ENCODE results near the gene HEMK1.
A peak's percentile ranks its signal among the peaks of the same experiment; 100 is the strongest.

HEMK1 gene

GRCh38 chr3:50603261-50604109 lies 34.2 kb downstream of the HEMK1 start:
- DNase-seq: no peak

GRCh38 chr3:50604110-50604621 lies 34.8 kb downstream of the HEMK1 start:
- DNase-seq: no peak

- no peak for DNase-seq
These were observed 35.6 kb downstream of the HEMK1 start for GRCh38 chr3:50604628-50605588.

GRCh38 chr3:50605901-50606326 lies 36.6 kb downstream of the HEMK1 start:
- no peak for DNase-seq

- DNase-seq: no peak
These were observed 37.3 kb downstream of the HEMK1 start for GRCh38 chr3:50606596-50606995.

GRCh38 chr3:50607271-50608091 lies 38.2 kb downstream of the HEMK1 start:
- no peak for DNase-seq

GRCh38 chr3:50608278-50608677 lies 39.0 kb downstream of the HEMK1 start:
- DNase-seq: no peak

GRCh38 chr3:50609071-50609762 lies 39.9 kb downstream of the HEMK1 start:
- DNase-seq: no peak

- DNase-seq: no peak
These were observed 40.4 kb downstream of the HEMK1 start for GRCh38 chr3:50609763-50610085.

GRCh38 chr3:50610181-50610971 lies 41.1 kb downstream of the HEMK1 start:
- no peak for DNase-seq

GRCh38 chr3:50610992-50611463 lies 41.7 kb downstream of the HEMK1 start:
- no peak for DNase-seq

GRCh38 chr3:50611464-50612233 lies 42.3 kb downstream of the HEMK1 start, which contains the start of gene CISH:
TSS of gene CISH (minus strand) at chr3:50611774. CDS start at chr3:50611650, 124 bp downstream.
- DNase-seq: peak; percentile 73 to 83

GRCh38 chr3:50612234-50612882 lies 43.0 kb downstream of the HEMK1 start:
- DNase-seq: no peak

- DNase-seq: no peak
These were observed 43.9 kb downstream of the HEMK1 start for GRCh38 chr3:50612970-50613846.

GRCh38 chr3:50615190-50615589 lies 45.9 kb downstream of the HEMK1 start:
- no peak for DNase-seq

- DNase-seq: peak; percentile 70 to 71
These were observed 46.9 kb downstream of the HEMK1 start for GRCh38 chr3:50616003-50616769.

GRCh38 chr3:50616770-50617095 lies 47.4 kb downstream of the HEMK1 start:
- DNase-seq: peak; percentile 59 to 71

All from NCI-H2081 (cell line).